ENCODE measurements around the gene PPT1. TPM values are rescaled to one million over a fixed set of nuclear protein-coding genes. Genes with fewer than 3 reads are reported as not detected.
"Not testable (repeated sequence)": the region's sequence is repeated elsewhere in the genome, so short reads cannot be mapped to it uniquely, and the experiment has no call there.

PPT1 gene
- total and polyA plus RNA-seq, 12 donors: 31.5 to 71.3 (median 37.1) TPM

DNA sequence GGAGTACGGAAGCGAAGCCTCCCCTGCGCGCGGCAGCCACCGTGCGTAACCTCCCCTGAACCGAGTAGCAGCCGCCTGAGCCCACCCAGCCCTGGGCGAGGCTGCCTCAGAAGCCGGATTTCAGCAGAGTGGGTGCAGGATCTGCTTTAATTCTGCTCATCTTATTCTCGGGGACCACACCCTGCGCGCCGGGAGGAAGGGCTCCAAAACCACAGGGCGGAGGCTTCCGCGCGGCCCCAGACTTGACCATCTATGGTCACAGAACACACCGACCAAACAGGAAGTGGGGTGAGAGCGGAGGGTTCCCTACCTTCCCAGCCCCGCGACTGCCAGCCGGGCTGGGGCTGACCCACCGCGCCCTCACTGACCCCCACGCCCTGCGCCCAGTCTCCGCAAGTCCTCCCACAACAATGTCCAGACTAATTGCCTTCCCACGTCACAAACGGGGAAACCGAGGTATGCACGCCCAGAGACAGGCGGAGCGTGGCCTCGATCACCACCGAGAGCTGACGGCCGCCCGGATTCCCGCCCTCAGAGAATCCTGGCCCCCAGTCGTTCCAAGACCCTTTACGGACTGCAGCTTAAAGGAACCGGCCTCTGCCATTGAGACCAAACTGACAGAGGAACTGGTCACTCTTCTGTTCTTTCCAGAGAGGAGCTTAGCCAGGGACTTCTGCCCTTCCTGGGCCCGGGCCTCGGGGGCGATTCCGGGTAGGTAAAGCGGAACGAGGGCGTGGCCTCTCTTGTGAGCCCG, 57.1 kb downstream of the PPT1 start:
- TF ChIP-seq, protein P1, sequence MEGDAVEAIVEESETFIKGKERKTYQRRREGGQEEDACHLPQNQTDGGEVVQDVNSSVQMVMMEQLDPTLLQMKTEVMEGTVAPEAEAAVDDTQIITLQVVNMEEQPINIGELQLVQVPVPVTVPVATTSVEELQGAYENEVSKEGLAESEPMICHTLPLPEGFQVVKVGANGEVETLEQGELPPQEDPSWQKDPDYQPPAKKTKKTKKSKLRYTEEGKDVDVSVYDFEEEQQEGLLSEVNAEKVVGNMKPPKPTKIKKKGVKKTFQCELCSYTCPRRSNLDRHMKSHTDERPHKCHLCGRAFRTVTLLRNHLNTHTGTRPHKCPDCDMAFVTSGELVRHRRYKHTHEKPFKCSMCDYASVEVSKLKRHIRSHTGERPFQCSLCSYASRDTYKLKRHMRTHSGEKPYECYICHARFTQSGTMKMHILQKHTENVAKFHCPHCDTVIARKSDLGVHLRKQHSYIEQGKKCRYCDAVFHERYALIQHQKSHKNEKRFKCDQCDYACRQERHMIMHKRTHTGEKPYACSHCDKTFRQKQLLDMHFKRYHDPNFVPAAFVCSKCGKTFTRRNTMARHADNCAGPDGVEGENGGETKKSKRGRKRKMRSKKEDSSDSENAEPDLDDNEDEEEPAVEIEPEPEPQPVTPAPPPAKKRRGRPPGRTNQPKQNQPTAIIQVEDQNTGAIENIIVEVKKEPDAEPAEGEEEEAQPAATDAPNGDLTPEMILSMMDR (IDR thresholded peaks at IDR 0.05): no peak
- 0% methylated on average over 52 of the region's 52 CpGs for WGBS, 2 donors
- ATAC-seq: peak; percentile 65 to 89 (median 80)
- H3K9me3 ChIP-seq: no peaks in the 10 kb centered on the region
- H3K4me3 ChIP-seq: peak overlapping the region; percentile 42 to 99 (median 91)
- peaks cover 6 to 85% (median 74%) of the 10 kb centered on the region in 9 donors for H3K4me1 ChIP-seq
- peaks cover 0 to 29% (median 0%) of the 10 kb centered on the region in 9 donors for H3K36me3 ChIP-seq
- peak overlapping the region; percentile 97 to 100 (median 100) for H3K27ac ChIP-seq
- intact Hi-C loops (cut with DNase I): loop anchor here in 3 of 10 donors (2.0 to 10.0 kb wide), 4 partner anchors 19 to 225 kb away; no protein-coding TSS in a partner anchor
- no peaks in the 10 kb centered on the region for H3K27me3 ChIP-seq
- DNase-seq: peak; percentile 88 to 91

DNA sequence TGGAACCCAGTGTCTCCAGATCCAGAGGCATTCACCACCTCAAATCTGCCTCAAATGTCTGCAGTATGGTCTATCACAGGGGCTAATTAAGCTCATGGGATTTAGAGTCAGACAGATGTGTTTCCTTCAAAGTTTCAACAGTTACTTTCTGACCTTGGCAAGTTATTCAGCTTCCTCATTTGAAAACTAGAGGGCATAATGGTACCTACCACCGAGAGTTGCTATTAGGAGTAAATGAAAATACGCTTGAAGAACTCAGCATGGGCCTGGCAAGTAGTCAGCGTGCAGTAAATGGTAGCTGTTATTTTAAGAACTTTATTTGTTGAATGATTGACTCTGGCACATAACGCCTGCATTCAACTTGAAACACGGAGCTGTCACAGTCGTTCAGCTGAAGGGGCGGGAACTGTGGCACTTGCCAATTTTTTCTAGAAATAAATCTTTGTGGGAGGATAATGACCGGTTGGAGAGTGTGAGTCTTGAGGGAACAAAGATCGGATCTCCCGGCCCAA, 57.8 kb downstream of the PPT1 start:
- intact Hi-C loops (cut with DNase I): loop anchor here in 2 of 10 donors (10.0 kb wide), 3 partner anchors 64 to 224 kb away; no protein-coding TSS in a partner anchor
- ATAC-seq (peak in 4 of 8 donors; percentile 0 to 5 (median 2)), DNase-seq (peak in 1 of 2 donors; percentile 77)
- peaks cover 6 to 85% (median 74%) of the 10 kb centered on the region in 9 donors for H3K4me1 ChIP-seq
- peak overlapping the region; percentile 42 to 99 (median 91) for H3K4me3 ChIP-seq
- peak overlapping the region; percentile 97 to 100 (median 100) for H3K27ac ChIP-seq
- TF ChIP-seq, protein P1 (IDR thresholded peaks at IDR 0.05): peak in 3 of 9 donors; percentile 38 to 43 (median 41)
- no peaks in the 10 kb centered on the region for H3K9me3 ChIP-seq
- H3K27me3 ChIP-seq: no peaks in the 10 kb centered on the region
- H3K36me3 ChIP-seq: peaks cover 0 to 23% (median 0%) of the 10 kb centered on the region in 9 donors
- 1% methylated on average over 10 of the region's 10 CpGs for WGBS, 2 donors

DNA sequence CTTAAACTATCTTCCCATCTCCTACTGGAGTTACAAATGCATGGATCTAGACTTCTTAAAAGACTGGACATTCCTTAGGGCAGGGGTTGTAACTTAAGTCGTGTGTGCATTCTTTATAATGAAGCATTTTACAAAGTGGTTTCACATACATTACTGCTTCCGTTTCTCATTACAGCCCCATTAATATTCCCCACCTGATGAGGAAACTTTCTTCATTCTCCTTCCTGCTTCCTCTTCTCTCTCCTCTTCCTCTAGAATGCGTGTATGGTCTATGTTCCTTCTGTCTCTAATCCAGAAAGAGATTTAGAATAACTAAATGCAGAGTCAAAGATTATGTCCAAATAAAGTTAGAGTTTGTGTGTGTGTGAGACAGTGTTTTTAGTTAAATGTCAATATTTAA, 58.4 kb downstream of the PPT1 start:
- Histone ChIP-seq H3K27ac (peak overlapping the region; percentile 97 to 100 (median 100)), H3K36me3 (peaks cover 0 to 18% (median 0%) of the 10 kb centered on the region in 9 donors), H3K27me3 (no peaks in the 10 kb centered on the region), H3K4me3 (no peak overlapping the region), H3K4me1 (peaks cover 6 to 81% (median 68%) of the 10 kb centered on the region in 9 donors), H3K9me3 (no peaks in the 10 kb centered on the region)
- no peak for ATAC-seq
- no peak for DNase-seq
- 46 to 68% methylated on average over 3 of the region's 3 CpGs for WGBS, 2 donors
- intact Hi-C loops (cut with DNase I): loop anchor here in 2 of 10 donors (10.0 kb wide), 3 partner anchors 64 to 224 kb away; no protein-coding TSS in a partner anchor
- TF ChIP-seq, protein P1 (IDR thresholded peaks at IDR 0.05): no peak

DNA sequence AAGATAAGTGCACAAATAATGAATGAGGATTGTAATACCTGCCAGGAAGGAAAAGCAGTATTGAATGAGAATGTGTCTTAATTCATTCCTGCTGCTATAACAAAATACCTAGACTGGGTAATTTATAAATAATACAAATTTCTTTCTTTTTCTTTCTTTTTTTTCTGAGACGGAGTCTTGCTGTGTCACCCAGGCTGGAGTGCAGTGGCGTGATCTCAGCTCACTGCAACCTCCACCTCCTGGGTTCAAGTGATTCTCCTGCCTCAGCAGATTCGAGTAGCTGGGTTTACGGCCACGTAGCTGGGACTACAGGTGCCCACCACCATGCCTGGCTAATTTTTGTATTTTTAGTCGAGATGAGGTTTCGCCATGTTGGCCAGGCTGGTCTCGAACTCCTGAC, 59.8 kb downstream of the PPT1 start:
- Histone ChIP-seq H3K4me1 (peaks cover 6 to 70% (median 54%) of the 10 kb centered on the region in 9 donors), H3K27ac (peak overlapping the region in 9 of 10 donors; percentile 42 to 100 (median 73))
- not testable (repeated sequence) for H3K9me3 ChIP-seq, DNase-seq, H3K36me3 ChIP-seq, H3K27me3 ChIP-seq, H3K4me3 ChIP-seq, ATAC-seq
- WGBS, 2 donors: 90 to 94% methylated on average over 8 of the region's 8 CpGs
- intact Hi-C loops (cut with DNase I): loop anchor here in 2 of 10 donors (10.0 kb wide), 3 partner anchors 62 to 222 kb away; no protein-coding TSS in a partner anchor
